ENCODE results near the gene CALML5. TPM values are rescaled to one million over a fixed set of nuclear protein-coding genes. Genes with fewer than 3 reads are reported as not detected.

The CALML5 gene
- total RNA-seq, 2 donors from 2014 or later, result not detected

- intact Hi-C loops (cut with DNase I), result no loop called here
- peak; percentile 78 for DNase-seq (ENCODE audit: low spot score)
Observed at GRCh38 chr10:5507649-5508131, 8.3 kb upstream of the CALML5 start.

GRCh38 chr10:5506751-5507648 lies 7.6 kb upstream of the CALML5 start:
- intact Hi-C loops (cut with DNase I), result no loop called here
- DNase-seq (ENCODE audit: low spot score), result peak; percentile 74

GRCh38 chr10:5506246-5506645 lies 6.9 kb upstream of the CALML5 start:
- DNase-seq (ENCODE audit: low spot score), result peak; percentile 12
- intact Hi-C loops (cut with DNase I), result no loop called here

- DNase-seq (ENCODE audit: low spot score), result peak; percentile 63
- intact Hi-C loops (cut with DNase I), result no loop called here
Observed at GRCh38 chr10:5504146-5505072, 5.0 kb upstream of the CALML5 start.

GRCh38 chr10:5503477-5503835 lies 4.1 kb upstream of the CALML5 start:
- intact Hi-C loops (cut with DNase I), result no loop called here
- DNase-seq (ENCODE audit: low spot score), result no peak

GRCh38 chr10:5502571-5503476 lies 3.5 kb upstream of the CALML5 start:
- intact Hi-C loops (cut with DNase I), result no loop called here
- DNase-seq (ENCODE audit: low spot score), result peak; percentile 19

GRCh38 chr10:5502061-5502521 lies 2.7 kb upstream of the CALML5 start:
- DNase-seq (ENCODE audit: low spot score), result peak; percentile 58

GRCh38 chr10:5500910-5501309 lies 1.5 kb upstream of the CALML5 start:
- intact Hi-C loops (cut with DNase I), result loop anchor here in 1 of 2 donors (1.0 kb wide), 1 partner anchor 44 kb away; no protein-coding TSS in a partner anchor
- peak; percentile 41 for DNase-seq (ENCODE audit: low spot score)

More at GRCh38 chr10:5502061-5502521, 2.7 kb upstream of the CALML5 start:
- intact Hi-C loops (cut with DNase I), result no loop called here

- intact Hi-C loops (cut with DNase I), result no loop called here
- DNase-seq (ENCODE audit: low spot score), result peak; percentile 22
Observed at GRCh38 chr10:5500162-5500670, 846 bp upstream of the CALML5 start.

GRCh38 chr10:5498791-5499492 lies 428 bp downstream of the CALML5 start:
- peak; percentile 79 for DNase-seq (ENCODE audit: low spot score)

GRCh38 chr10:5497948-5498730 lies 1.2 kb downstream of the CALML5 start:
- DNase-seq (ENCODE audit: low spot score), result peak; percentile 67
- intact Hi-C loops (cut with DNase I), result no loop called here

More at GRCh38 chr10:5498791-5499492, 428 bp downstream of the CALML5 start:
- intact Hi-C loops (cut with DNase I), result no loop called here

- DNase-seq (ENCODE audit: low spot score), result no peak
- intact Hi-C loops (cut with DNase I), result no loop called here
Observed at GRCh38 chr10:5497289-5497688, 2.1 kb downstream of the CALML5 start.

GRCh38 chr10:5496261-5497250 lies 2.8 kb downstream of the CALML5 start:
- DNase-seq (ENCODE audit: low spot score), result peak; percentile 69
- intact Hi-C loops (cut with DNase I), result no loop called here

GRCh38 chr10:5494611-5495010 lies 4.8 kb downstream of the CALML5 start:
- DNase-seq (ENCODE audit: low spot score), result peak; percentile 22

GRCh38 chr10:5493691-5494090 lies 5.7 kb downstream of the CALML5 start:
- peak; percentile 14 for DNase-seq (ENCODE audit: low spot score)
- intact Hi-C loops (cut with DNase I), result no loop called here

More at GRCh38 chr10:5494611-5495010, 4.8 kb downstream of the CALML5 start:
- intact Hi-C loops (cut with DNase I), result no loop called here
